Thyroid gland (tissue), 4 donors: ENCODE measurements around the gene IRF7. TPM values are rescaled to one million over a fixed set of nuclear protein-coding genes. Genes with fewer than 3 reads are reported as not detected.
A peak's percentile ranks its signal among the peaks of the same experiment; 100 is the strongest.

Experiments used
- DNase-seq, 2 donors: peaks; one replicate each; pipeline ENCODE4 v3.0.0-alpha.2; 2019
- H3K27ac ChIP-seq, 3 donors: fragments of 200-600 bp; sonication (generic); 1 replicate in 2 of 3; 2 replicates in 1 of 3; pipeline ENCODE4 v1.5.1; 2016 to 2019; ENCODE audit warnings: mild to moderate bottlenecking in 1 of 3, moderate library complexity in 1 of 3
- H3K27me3 ChIP-seq: fragments of 200-600 bp; sonication (generic); one replicate; pipeline ENCODE4 v1.5.1; 2019
- H3K36me3 ChIP-seq, 2 donors: fragments of 200-600 bp; sonication (generic); one replicate each; pipeline ENCODE4 v1.5.1; 2016 to 2019
- H3K4me1 ChIP-seq, 2 donors: fragments of 200-600 bp; sonication (generic); one replicate each; pipeline ENCODE4 v1.5.1; 2017 to 2019
- H3K4me3 ChIP-seq, 3 donors: fragments of 200-600 bp; sonication (generic); replicated peaks in 1 of 3; 1 replicate in 2 of 3; 2 replicates in 1 of 3; pipeline ENCODE4 v1.5.1; 2016; ENCODE audit warnings: mild to moderate bottlenecking in 1 of 3
- H3K9me3 ChIP-seq: fragments of 200-600 bp; sonication (generic); one replicate; pipeline ENCODE4 v1.5.1; 2017
- POLR2A ChIP-seq, 2 donors: fragments of 450-650 bp; IDR thresholded peaks; one replicate each; pipeline ENCODE4 v1.6.1; 2017; ENCODE audit warnings: antibody characterized with exemption in 2 of 2, mild to moderate bottlenecking in 2 of 2, moderate library complexity in 1 of 2
- WGBS, 2 donors: methylation state at CpG; one replicate each; pipeline ENCODE4 v1.1.5; 2017; 5-methylcytosine and 5-hydroxymethylcytosine counted together
- intact Hi-C: fragments of 100-400 bp; cut with DNase I; formaldehyde crosslinking; loops from one replicate; pipeline ENCODE4 v1.15.1; 2023
- microRNA counts, 2 donors: library from miRNA; unstranded; fragments of <30 nt; microRNA quantifications; one replicate each; lab custom pipeline; 2016 to 2017
- microRNA-seq: library from miRNA; unstranded; fragments of <30 nt; microRNA quantifications from one replicate; pipeline ENCODE4, GENCODE V29; 2016
- small RNA-seq: library from RNA; depleted of rRNA; stranded (forward); fragments of <200 nt; gene quantifications from one replicate; pipeline ENCODE3, GENCODE V24; 2016
- total RNA-seq, 4 donors: library from RNA; depleted of rRNA; stranded (reverse); fragments of >200 nt; gene quantifications; one replicate each; pipeline ENCODE4 v1.2.3, GENCODE V29; 2016
- TF ChIP-seq, protein P1 (sequence below), 6 experiments: fragments of 200-600 bp in 3 of 6; fragments of 450-650 bp in 3 of 6; sonication (generic) in 3 of 6; IDR thresholded peaks; one replicate each; pipeline ENCODE4 v1.5.1; 2016 to 2019; ENCODE audit warnings: antibody characterized with exemption in 6 of 6, mild to moderate bottlenecking in 2 of 6, inconsistent platforms in 1 of 6, moderate library complexity in 1 of 6

The IRF7 gene
- total RNA-seq, 4 donors from 2014 or later: 15.4 to 42.4 (median 29.1) TPM

DNA sequence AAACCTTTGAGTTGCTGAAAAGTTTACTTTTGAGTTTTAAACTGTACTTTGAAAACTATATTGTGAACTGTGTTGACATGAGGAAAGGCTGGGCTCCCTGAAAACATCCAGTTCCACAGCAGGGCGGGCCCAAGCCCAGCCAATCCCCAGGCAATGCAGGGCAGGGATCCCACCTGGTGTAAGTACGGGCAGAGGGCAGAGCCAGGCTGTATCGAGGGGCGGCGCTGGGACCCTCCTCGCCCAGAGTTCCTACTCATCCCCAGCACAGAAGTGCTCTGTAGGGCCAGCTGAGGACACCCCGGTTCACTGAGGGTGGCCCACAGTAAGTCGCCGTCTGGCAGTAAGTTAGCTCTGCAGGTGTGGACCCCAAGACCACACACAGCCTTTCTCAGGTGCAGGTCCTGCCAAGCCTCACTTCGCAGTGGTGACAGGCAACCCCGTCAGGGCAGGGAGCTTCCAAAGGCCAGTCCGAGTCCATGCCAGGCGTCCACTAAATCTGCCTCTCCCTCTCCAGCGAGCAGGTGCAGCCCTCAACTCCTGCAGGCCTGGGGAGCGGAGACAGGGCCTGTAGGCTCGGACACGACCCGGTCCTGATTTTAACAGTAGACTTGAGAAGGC lies 48.6 kb downstream of the IRF7 start:
- H3K27me3 ChIP-seq: no peaks in the 10 kb centered on the region
- intact Hi-C loops: no loop called here
- TF ChIP-seq, protein P1, sequence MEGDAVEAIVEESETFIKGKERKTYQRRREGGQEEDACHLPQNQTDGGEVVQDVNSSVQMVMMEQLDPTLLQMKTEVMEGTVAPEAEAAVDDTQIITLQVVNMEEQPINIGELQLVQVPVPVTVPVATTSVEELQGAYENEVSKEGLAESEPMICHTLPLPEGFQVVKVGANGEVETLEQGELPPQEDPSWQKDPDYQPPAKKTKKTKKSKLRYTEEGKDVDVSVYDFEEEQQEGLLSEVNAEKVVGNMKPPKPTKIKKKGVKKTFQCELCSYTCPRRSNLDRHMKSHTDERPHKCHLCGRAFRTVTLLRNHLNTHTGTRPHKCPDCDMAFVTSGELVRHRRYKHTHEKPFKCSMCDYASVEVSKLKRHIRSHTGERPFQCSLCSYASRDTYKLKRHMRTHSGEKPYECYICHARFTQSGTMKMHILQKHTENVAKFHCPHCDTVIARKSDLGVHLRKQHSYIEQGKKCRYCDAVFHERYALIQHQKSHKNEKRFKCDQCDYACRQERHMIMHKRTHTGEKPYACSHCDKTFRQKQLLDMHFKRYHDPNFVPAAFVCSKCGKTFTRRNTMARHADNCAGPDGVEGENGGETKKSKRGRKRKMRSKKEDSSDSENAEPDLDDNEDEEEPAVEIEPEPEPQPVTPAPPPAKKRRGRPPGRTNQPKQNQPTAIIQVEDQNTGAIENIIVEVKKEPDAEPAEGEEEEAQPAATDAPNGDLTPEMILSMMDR (IDR thresholded peaks at IDR 0.05): no peak
- no peak for TF ChIP-seq POLR2A (IDR thresholded peaks at IDR 0.05)
- no peak overlapping the region for H3K4me3 ChIP-seq
- peaks cover 10 to 20% of the 10 kb centered on the region in 2 donors for H3K4me1 ChIP-seq
- H3K9me3 ChIP-seq: no peaks in the 10 kb centered on the region
- H3K27ac ChIP-seq: no peak overlapping the region
- no peak for DNase-seq
- WGBS, 2 donors: 94% methylated on average over 14 to 16 of the region's 18 CpGs
- H3K36me3 ChIP-seq: no peaks in the 10 kb centered on the region

DNA sequence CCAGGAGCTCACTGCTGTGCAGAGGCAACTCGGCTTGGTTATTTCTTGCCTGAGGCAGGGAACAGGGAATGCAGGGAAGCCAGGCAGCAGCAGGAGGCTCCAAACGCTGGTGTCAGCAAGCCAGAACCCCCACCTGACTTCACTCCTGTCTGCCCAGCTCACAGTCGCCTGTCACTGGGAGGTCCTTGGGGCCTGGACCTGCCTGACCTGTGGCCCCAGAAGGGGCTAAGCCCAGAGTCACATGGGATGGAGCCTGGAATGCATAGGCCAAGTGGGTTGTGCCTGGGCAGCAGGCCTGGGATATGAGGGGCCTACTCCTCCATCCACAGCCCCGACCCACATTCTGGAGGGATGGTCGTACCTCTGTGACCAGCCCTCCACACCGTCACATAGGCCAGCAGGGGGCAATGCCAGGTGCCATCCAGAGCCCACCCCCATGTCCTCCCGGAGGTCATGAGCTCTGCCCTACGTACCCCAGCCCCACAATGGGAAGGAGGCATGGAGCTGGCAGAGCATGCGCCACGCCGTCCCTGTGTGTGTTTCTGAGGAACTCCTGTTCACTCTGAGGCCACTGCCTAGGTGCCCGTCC lies 49.7 kb downstream of the IRF7 start:
- DNase-seq: no peak
- no peak overlapping the region for H3K27ac ChIP-seq
- intact Hi-C loops: no loop called here
- H3K4me3 ChIP-seq: no peak overlapping the region
- no peaks in the 10 kb centered on the region for H3K27me3 ChIP-seq
- WGBS, 2 donors: 91 to 100% methylated on average over 6 to 9 of the region's 12 CpGs
- H3K4me1 ChIP-seq: peaks cover 15 to 21% of the 10 kb centered on the region in 2 donors
- H3K36me3 ChIP-seq: no peaks in the 10 kb centered on the region
- H3K9me3 ChIP-seq: no peaks in the 10 kb centered on the region
- no peak for TF ChIP-seq POLR2A (IDR thresholded peaks at IDR 0.05)
- TF ChIP-seq, protein P1 (IDR thresholded peaks at IDR 0.05): no peak

- Histone ChIP-seq H3K27ac (no peak overlapping the region), H3K27me3 (no peaks in the 10 kb centered on the region), H3K9me3 (no peaks in the 10 kb centered on the region), H3K36me3 (no peaks in the 10 kb centered on the region), H3K4me3 (no peak overlapping the region), H3K4me1 (peaks cover 17 to 24% of the 10 kb centered on the region in 2 donors)
- DNase-seq: no peak
- no peak for TF ChIP-seq POLR2A (IDR thresholded peaks at IDR 0.05)
- TF ChIP-seq, protein P1 (IDR thresholded peaks at IDR 0.05): no peak
- intact Hi-C loops: loop anchor here (5.0 kb wide), 1 partner anchor 48 kb away; no protein-coding TSS in a partner anchor
- 90 to 96% methylated on average over 8 of the region's 12 CpGs for WGBS, 2 donors
Observed at GRCh38 chr11:563812-564578, 51.8 kb downstream of the IRF7 start.

GRCh38 chr11:563066-563811 lies 52.5 kb downstream of the IRF7 start:
- TF ChIP-seq POLR2A (IDR thresholded peaks at IDR 0.05): no peak
- TF ChIP-seq, protein P1 (IDR thresholded peaks at IDR 0.05): no peak
- intact Hi-C loops: loop anchor here (5.0 kb wide), 1 partner anchor 49 kb away; no protein-coding TSS in a partner anchor
- no peak for DNase-seq
- Histone ChIP-seq H3K4me1 (peaks cover 16 to 22% of the 10 kb centered on the region in 2 donors), H3K9me3 (no peaks in the 10 kb centered on the region), H3K27me3 (no peaks in the 10 kb centered on the region), H3K27ac (no peak overlapping the region), H3K36me3 (no peaks in the 10 kb centered on the region), H3K4me3 (no peak overlapping the region)
- WGBS, 2 donors: 92 to 93% methylated on average over 3 to 14 of the region's 18 CpGs

MicroRNAs within 50 kb of the gene (microRNA counts, 767-probe panel; counts per million panel counts)
- microRNA hsa-miR-210 (lab: Ali Mortazavi, UCI): 0 counts per million in 2 donors

Small RNA genes lying within 50 kb of the gene (microRNA-seq; reads per million reads assigned to microRNA genes)
- gene MIR210: 26.3 reads per million, percentile 41 among the genes with 10 or more reads in this experiment

Small RNA genes lying within 50 kb of the gene (small RNA-seq; reads per million reads assigned to genes)
- gene MIR210: 0.56 reads per million

Other genes starting within 250 kb of the IRF7 start
- 1 to 10 TPM in 1 of 4 donors, under 1 TPM in 1, not detected in 2; 0.98 to 1.2 TPM for gene B4GALNT4, start 246.5 kb downstream of the IRF7 start, total RNA-seq
- 10 to 100 TPM; 30.4 to 58.4 (median 46.9) TPM for gene PKP3, start 221.7 kb downstream of the IRF7 start, total RNA-seq
- gene SIGIRR, start 201.0 kb downstream of the IRF7 start, total RNA-seq: 10 to 100 TPM; 46.0 to 69.6 (median 47.8) TPM
- 1 to 10 TPM; 3.7 to 6.4 (median 4.7) TPM for gene ANO9, start 173.9 kb downstream of the IRF7 start, total RNA-seq
- 10 to 100 TPM; 40.8 to 69.9 (median 41.7) TPM for gene PTDSS2, start 165.7 kb downstream of the IRF7 start, total RNA-seq
- gene RNH1, start 108.7 kb downstream of the IRF7 start, total RNA-seq: 100 to 1,000 TPM; 191 to 259 (median 231) TPM
- 10 to 100 TPM; 16.9 to 41.3 (median 29.9) TPM for gene HRAS, start 80.4 kb downstream of the IRF7 start, total RNA-seq
- gene LRRC56, start 78.4 kb downstream of the IRF7 start, total RNA-seq: 1 to 10 TPM; 1.7 to 2.6 (median 2.3) TPM
- gene LMNTD2, start 55.2 kb downstream of the IRF7 start, total RNA-seq: 1 to 10 TPM; 4.2 to 8.8 (median 6.6) TPM
- 10 to 100 TPM; 18.6 to 60.0 (median 24.8) TPM for gene RASSF7, start 55.0 kb downstream of the IRF7 start, total RNA-seq
- gene PHRF1, start 39.5 kb downstream of the IRF7 start, total RNA-seq: 10 to 100 TPM; 18.3 to 31.0 (median 19.3) TPM
- gene CDHR5, start 9.0 kb upstream of the IRF7 start, total RNA-seq: not detected
- not detected for gene SCT, start 11.2 kb upstream of the IRF7 start, total RNA-seq
- gene DRD4, start 21.3 kb upstream of the IRF7 start, total RNA-seq: under 1 TPM in 2 of 4 donors, not detected in 2; 0.88 to 0.89 TPM
- gene DEAF1, start 79.3 kb upstream of the IRF7 start, total RNA-seq: 100 to 1,000 TPM in 1 of 4 donors, 10 to 100 TPM in 3; 61.8 to 103 (median 87.6) TPM
- 100 to 1,000 TPM in 1 of 4 donors, 10 to 100 TPM in 3; 57.3 to 103 (median 67.7) TPM for gene TMEM80, start 79.9 kb upstream of the IRF7 start, total RNA-seq
- 100 to 1,000 TPM; 185 to 259 (median 195) TPM for gene EPS8L2, start 90.3 kb upstream of the IRF7 start, total RNA-seq
- 100 to 1,000 TPM; 300 to 965 (median 558) TPM for gene TALDO1, start 131.5 kb upstream of the IRF7 start, total RNA-seq
- 10 to 100 TPM; 27.4 to 47.6 (median 35.5) TPM for gene GATD1, start 161.5 kb upstream of the IRF7 start, total RNA-seq
- under 1 TPM in 2 of 4 donors, not detected in 2; 0.44 to 0.45 TPM for gene CEND1, start 174.1 kb upstream of the IRF7 start, total RNA-seq
- 10 to 100 TPM in 1 of 4 donors, 1 to 10 TPM in 3; 5.1 to 13.1 (median 7.8) TPM for gene SLC25A22, start 182.3 kb upstream of the IRF7 start, total RNA-seq
- 10 to 100 TPM; 11.9 to 33.2 (median 16.1) TPM for gene PIDD1, start 189.3 kb upstream of the IRF7 start, total RNA-seq
- 100 to 1,000 TPM; 172 to 526 (median 290) TPM for gene RPLP2, start 194.0 kb upstream of the IRF7 start, total RNA-seq
- 10 to 100 TPM; 35.8 to 95.0 (median 57.6) TPM for gene PNPLA2, start 203.0 kb upstream of the IRF7 start, total RNA-seq
- 10 to 100 TPM in 2 of 4 donors, 1 to 10 TPM in 2; 4.1 to 21.2 (median 12.3) TPM for gene CRACR2B, start 212.0 kb upstream of the IRF7 start, total RNA-seq
- 100 to 1,000 TPM; 135 to 326 (median 298) TPM for gene CD151, start 217.0 kb upstream of the IRF7 start, total RNA-seq
- 10 to 100 TPM; 17.9 to 89.2 (median 52.4) TPM for gene POLR2L, start 226.6 kb upstream of the IRF7 start, total RNA-seq
- 100 to 1,000 TPM in 2 of 4 donors, 10 to 100 TPM in 2; 86.1 to 127 (median 107) TPM for gene TSPAN4, start 226.9 kb upstream of the IRF7 start, total RNA-seq